Heart left ventricle (tissue), 13 donors: ENCODE data around the gene C15orf40.

Source experiments
- POLR2A ChIP-seq, 2 donors: fragments of 450-650 bp; IDR thresholded peaks; one replicate each; pipeline ENCODE4 v1.6.1; 2017; ENCODE audit warnings: antibody characterized with exemption in 2 of 2, mild to moderate bottlenecking in 2 of 2, moderate library complexity in 2 of 2
- TF ChIP-seq, protein P1 (sequence below), 12 donors: fragments of 200-600 bp; sonication (generic) in 4 of 12; IDR thresholded peaks; one replicate each; pipeline versions ENCODE4 v1.5.0 to v1.8.0; 2018 to 2022; ENCODE audit warnings: antibody characterized with exemption in 12 of 12, mild to moderate bottlenecking in 5 of 12
- donor health status: ischemic (EF 13 %, LVEDD 7.1; RV severe dilation, severe dysfunction).
- donor health status: DM: no; HTN: yes; CAD: no.
- donor health status: DM: no; HTN: no; CAD: no.
- donor health status: ischemic (EF 25% LVEDD 6.9; RV normal size, moderate dysfunction).
- donor health status: ischemic (EF 25% LVEDD 5.7; RV mildly dilated, moderate dysfunction).
- donor health status: ischemic (EF 35%, LVEDD 5.7; RV mildly dilated, moderate dysfunction).
- donor health status: nonischemic (EF 11% LVEDD 7.7; RV severe dilation, severe dysfunction).
- donor health status: DM: yes; HTN: yes; CAD: no.
- donor health status: PGD.
- donor health status: ischemic (EF 29% LVEDD 5.4; RV normal size, mild dysfunction).
- donor health status: nonischemic (EF 23%, LVEDD 6.1; RV moderate dilation, normal function).

DNA sequence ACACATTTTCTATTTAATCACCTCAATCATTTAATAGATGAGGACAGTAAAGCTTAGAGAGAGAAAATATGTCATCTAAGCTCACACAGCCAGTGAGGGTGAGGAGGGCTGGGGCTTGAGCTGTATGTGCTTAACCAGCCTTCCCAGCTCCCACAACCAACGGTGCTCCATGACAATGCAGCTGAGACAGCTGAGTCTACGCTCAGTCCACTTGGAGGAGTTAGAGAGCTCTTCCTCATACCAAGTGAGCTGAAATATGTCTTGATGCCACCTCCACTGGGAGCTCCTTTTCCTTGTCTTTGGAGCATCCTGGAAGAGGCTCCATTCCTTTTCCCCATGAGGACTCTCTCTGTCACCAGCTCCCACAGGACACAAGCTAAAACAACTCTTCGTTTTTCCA, 68.3 kb downstream of the C15orf40 start:
- TF ChIP-seq, protein P1, sequence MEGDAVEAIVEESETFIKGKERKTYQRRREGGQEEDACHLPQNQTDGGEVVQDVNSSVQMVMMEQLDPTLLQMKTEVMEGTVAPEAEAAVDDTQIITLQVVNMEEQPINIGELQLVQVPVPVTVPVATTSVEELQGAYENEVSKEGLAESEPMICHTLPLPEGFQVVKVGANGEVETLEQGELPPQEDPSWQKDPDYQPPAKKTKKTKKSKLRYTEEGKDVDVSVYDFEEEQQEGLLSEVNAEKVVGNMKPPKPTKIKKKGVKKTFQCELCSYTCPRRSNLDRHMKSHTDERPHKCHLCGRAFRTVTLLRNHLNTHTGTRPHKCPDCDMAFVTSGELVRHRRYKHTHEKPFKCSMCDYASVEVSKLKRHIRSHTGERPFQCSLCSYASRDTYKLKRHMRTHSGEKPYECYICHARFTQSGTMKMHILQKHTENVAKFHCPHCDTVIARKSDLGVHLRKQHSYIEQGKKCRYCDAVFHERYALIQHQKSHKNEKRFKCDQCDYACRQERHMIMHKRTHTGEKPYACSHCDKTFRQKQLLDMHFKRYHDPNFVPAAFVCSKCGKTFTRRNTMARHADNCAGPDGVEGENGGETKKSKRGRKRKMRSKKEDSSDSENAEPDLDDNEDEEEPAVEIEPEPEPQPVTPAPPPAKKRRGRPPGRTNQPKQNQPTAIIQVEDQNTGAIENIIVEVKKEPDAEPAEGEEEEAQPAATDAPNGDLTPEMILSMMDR (IDR thresholded peaks at IDR 0.05) = no peak
- no peak for TF ChIP-seq POLR2A (IDR thresholded peaks at IDR 0.05)
